Activated CD4-positive, alpha-beta T cell treated with anti-CD3 and anti-CD28 coated beads for 1 hour (primary cell): Measurements from ENCODE around the gene WSCD1.

Source experiments
- DNase-seq: peaks from one replicate; pipeline ENCODE4 v3.0.0-alpha.2; 2020

WSCD1 gene

DNA sequence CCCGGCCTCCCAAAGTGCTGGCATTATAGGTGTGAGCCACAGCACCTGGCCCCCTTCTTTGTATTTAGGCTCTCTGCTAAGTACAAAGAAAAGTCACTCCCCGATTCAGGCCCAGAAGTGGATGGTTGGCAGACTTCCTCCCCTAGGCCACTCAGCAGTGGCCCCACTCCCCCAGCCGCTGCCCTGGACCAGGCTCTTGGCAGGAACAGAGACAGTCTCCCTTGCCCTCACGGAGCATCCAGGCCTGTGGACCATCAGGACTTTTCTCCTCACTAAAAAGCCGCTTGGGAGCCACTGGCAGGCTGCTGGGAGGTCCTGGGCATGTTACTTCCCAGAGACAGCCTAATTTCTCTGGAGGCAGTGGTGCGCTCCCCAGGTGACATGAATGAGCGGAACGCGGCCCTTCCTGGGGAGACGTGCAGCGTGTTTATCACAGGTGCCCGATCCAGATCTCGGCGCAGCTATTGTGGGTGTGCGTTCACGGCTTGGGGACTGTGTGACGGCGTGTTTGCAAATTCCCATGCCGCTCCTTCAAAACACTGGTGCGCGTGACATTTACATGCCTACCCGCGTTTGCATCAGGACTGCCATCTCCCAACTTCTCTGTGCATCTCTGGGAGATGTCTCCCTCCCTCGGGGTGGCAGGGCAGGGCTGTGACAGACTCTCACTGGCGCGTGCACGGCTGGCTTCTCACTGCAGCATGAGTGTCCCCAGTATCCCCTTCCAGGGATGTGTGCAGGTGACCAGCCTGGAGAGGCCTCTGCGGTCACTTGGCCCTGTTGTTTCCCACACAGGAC lies 16.6 kb downstream of the WSCD1 start:
- DNase-seq: no peak

DNA sequence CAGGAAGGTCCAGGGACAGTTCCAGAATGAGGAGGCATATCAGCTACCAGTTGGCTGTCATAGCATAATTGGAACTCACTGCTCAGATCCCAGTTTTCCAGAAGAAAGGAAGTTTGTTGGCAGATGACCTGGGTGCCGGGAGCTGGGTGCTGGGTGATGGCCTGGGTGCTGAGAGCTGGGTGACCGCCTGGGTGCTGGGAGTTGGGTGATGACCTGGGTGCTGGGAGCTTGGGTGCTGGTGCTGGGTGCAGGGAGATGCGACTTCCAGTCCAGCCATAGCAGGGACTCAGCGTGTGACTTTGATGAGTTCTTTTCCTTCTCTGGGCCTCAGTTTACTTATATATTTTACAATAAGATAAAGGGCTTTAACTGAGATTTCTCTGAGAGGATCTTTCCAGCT lies 18.0 kb downstream of the WSCD1 start:
- no peak for DNase-seq

DNA sequence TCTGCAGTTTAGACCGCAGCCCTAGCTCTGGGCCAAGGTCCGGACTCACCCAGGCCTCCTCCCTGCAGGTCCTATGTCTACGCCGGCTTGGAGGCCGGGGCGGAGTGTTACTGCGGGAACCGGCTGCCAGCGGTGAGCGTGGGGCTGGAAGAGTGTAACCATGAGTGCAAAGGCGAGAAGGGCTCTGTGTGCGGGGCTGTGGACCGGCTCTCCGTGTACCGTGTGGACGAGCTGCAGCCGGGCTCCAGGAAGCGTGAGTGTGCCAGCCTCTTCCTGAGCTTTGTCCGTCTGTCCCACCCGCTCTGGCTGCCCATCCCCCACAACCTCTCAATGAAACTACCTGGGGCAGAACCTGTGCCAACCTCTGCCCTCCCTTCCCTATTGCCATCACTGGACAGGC lies 20.1 kb downstream of the WSCD1 start:
- DNase-seq: no peak

- DNase-seq: no peak
Observed at GRCh38 chr17:6092182-6092902, 22.2 kb downstream of the WSCD1 start.

GRCh38 chr17:6092903-6093468 lies 22.8 kb downstream of the WSCD1 start:
- DNase-seq: no peak

DNA sequence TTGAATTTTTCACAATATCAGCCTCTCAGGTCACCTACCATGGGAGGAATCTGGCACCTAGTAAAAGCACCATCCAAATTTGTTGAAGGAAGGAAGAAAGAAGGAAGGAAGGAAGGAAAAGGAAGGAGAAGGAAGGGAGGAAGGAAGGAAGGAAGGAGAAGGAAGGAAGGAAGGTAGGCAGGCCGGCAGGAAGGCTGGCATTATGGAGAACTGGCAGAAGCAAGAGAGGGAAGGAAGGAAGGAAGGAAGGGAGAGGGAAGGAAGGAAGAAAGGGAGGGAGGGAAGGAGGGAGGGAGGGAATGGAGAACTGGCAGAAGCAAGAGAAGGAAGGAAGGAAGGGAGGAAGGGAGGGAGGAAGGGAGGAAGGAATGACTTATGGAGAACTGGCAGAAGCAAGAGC lies 24.3 kb downstream of the WSCD1 start:
- no peak for DNase-seq

DNA sequence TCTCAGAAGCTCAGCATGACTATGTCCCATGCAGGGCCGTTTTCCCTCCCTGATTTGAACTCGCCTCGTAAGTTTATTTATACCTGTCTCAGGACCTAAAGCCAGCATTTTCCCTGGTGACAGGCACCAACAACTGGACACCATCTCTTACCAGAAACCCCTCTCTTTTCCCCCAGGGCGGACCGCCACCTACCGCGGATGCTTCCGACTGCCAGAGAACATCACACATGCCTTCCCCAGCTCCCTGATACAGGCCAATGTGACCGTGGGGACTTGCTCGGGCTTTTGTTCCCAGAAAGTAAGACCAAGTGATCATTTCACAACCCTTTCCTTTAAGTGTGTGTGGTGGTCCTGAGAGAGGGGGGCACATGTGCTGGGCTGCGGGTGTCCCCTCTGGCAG lies 24.7 kb downstream of the WSCD1 start:
- DNase-seq: no peak

DNA sequence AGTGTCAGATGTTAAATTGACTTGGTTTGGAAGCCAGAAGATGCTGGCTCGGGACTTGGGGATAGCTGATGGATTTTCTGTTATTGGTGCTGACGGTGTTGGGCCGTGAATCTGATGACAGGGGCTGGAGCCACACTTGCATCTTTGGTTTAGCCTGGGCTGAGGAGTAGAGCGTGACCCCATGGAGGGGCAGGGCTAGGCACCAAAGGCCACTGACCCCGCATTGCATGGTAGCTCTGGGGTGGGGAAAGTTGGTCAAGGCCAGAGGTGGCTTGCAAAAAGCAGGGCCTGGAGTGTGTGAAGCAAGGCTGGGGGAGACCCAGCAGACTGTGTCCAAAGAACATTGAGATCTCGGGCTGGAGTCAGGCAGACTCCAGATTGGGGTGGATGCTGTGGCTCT lies 25.3 kb downstream of the WSCD1 start:
- no peak for DNase-seq

- DNase-seq: no peak
Observed at GRCh38 chr17:6096201-6097004, 26.2 kb downstream of the WSCD1 start.

DNA sequence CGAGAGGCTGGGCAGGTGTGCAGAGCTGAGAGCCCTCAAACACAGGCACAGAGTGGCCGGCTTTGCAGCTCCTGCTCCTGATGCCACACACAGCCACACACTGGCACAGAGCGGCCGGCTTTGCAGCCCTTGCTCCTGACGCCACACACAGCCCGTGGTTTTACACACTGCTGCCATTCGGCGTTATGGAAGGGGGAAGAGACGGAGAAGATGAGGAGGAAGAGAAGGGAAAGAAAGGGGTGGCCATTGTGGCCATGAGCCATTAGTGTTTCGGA lies 26.8 kb downstream of the WSCD1 start:
- DNase-seq: no peak

GRCh38 chr17:6098050-6098822 lies 28.1 kb downstream of the WSCD1 start:
- DNase-seq: no peak

- DNase-seq: no peak
Observed at GRCh38 chr17:6098823-6099180, 28.6 kb downstream of the WSCD1 start.

DNA sequence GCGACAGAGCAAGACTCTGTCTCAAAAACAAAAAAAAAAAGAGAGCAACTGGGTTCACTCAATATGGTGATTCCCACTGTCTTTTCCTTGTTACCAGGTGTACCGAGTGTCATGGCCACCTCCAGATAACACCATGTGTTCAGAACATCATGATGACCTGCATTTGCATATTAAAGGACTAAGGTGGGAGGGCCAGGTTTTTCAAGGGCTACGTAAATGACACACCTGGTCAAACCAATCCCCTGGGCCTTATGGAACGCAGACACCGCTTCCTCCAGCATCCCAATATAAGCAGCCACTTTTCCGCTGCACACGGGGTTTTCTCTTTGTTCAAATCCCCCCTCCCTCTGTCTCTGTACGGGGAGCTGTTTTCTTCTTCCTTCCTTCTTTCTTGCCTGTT lies 29.3 kb downstream of the WSCD1 start:
- no peak for DNase-seq

GRCh38 chr17:6100146-6100545 lies 30.0 kb downstream of the WSCD1 start:
- no peak for DNase-seq

- DNase-seq: no peak
Observed at GRCh38 chr17:6100891-6101500, 30.8 kb downstream of the WSCD1 start.

- DNase-seq: no peak
Observed at GRCh38 chr17:6101706-6102105, 31.5 kb downstream of the WSCD1 start.

GRCh38 chr17:6102615-6103014 lies 32.4 kb downstream of the WSCD1 start:
- no peak for DNase-seq

- no peak for DNase-seq
Observed at GRCh38 chr17:6104956-6105648, 34.9 kb downstream of the WSCD1 start.

DNA sequence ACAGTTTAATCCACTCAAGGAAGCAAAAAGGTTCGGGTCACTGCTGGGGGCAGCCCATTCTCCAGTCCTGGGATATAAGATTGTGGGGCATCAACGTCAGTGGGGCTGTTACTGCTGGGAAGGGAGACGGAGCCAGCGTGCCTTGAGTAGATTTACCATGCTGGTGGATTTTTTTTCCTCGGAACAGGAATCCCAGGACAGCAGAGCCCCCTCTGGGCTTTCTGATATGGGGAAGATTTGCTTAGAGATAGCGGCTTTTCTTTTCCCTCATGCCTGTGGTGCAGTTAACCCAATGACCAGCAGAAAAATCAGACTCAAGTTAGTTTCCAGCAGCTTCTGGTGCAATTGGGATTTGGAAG lies 35.4 kb downstream of the WSCD1 start:
- no peak for DNase-seq

DNA sequence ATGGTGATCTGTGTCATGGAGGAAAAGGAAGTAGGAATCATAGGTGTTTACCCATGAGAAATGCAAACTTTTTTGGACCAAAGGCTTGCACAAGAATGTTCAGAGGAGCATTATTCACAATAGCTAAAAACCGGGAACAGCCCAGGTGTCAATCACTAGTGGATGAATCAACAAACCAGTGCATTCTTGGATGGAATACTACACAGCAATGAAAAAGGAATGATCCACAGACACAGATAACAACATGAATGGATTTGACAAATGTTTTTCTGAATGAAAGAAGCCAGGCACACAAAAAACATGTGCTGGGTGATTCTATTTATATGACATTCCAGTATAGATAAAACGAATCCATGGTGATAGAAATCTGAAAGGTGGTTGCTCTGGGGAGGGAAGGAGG lies 36.0 kb downstream of the WSCD1 start:
- no peak for DNase-seq

- DNase-seq: no peak
Observed at GRCh38 chr17:6107791-6108190, 37.6 kb downstream of the WSCD1 start.

DNA sequence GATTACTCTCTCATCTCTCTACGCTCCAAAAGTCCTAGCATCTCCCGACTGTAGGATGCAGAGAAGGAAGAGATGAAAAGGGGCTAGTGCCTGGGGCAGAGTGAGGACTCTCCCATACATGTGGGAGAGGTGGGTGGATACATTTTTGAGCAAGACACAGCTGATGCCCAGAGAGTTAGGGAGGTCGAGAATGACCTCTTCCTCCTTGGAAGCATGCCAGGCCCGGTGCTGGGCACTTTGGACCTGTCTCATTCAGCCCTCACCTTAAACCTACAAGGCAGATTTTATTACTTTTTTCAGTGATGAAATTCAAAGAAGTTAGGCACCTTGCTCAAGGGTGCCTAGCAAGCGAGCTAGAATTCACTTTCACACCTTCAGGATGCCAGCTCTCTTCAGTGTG lies 38.2 kb downstream of the WSCD1 start:
- no peak for DNase-seq
